Trophoblast cell (in vitro differentiated cells and primary cell): ENCODE results near the gene FOXC1.

Experiments used
- DNase-seq, 2 donors: peaks; one replicate each; pipeline ENCODE4 v3.0.0-alpha.2; 2016
- H2AFZ ChIP-seq: 2 replicates; pipeline ENCODE4 v1.6.1; 2013; ENCODE audit warnings: low read length, moderate library complexity, mild to moderate bottlenecking; ENCODE audit not compliant: insufficient read depth, poor library complexity
- H2AK5ac ChIP-seq: 2 replicates; pipeline ENCODE4 v1.6.1; 2013; ENCODE audit warnings: mild to moderate bottlenecking, low read length
- H2BK120ac ChIP-seq: 2 replicates; pipeline ENCODE4 v1.6.1; 2013; ENCODE audit warnings: low read length, mild to moderate bottlenecking, moderate library complexity; ENCODE audit not compliant: insufficient read depth, poor library complexity
- H2BK12ac ChIP-seq: 2 replicates; pipeline ENCODE4 v1.6.1; 2013; ENCODE audit warnings: mild to moderate bottlenecking, low read length, moderate library complexity
- H2BK5ac ChIP-seq: 2 replicates; pipeline ENCODE4 v1.6.1; 2013; ENCODE audit warnings: low read length, low read depth, moderate library complexity, mild to moderate bottlenecking; ENCODE audit not compliant: poor library complexity
- H3K14ac ChIP-seq: 2 replicates; pipeline ENCODE4 v1.6.1; 2013; ENCODE audit warnings: mild to moderate bottlenecking, low read length
- H3K18ac ChIP-seq: 2 replicates; pipeline ENCODE4 v1.6.1; 2013; ENCODE audit warnings: mild to moderate bottlenecking, low read length
- H3K23ac ChIP-seq: 2 replicates; pipeline ENCODE4 v1.6.1; 2013; ENCODE audit warnings: low read length
- H3K27ac ChIP-seq: 2 replicates; pipeline ENCODE4 v1.5.1; 2013; ENCODE audit warnings: low read depth, mild to moderate bottlenecking, inconsistent platforms, low read length, moderate library complexity
- H3K27me3 ChIP-seq: 2 replicates; pipeline ENCODE4 v1.6.1; 2013; ENCODE audit warnings: inconsistent platforms, mild to moderate bottlenecking, low read length, moderate library complexity; ENCODE audit not compliant: insufficient read depth
- H3K36me3 ChIP-seq, 2 experiments: 1 replicate in 1 of 2; 2 replicates in 1 of 2; pipeline ENCODE4 v1.6.1; 2013; ENCODE audit warnings: low read length in 2 of 2, mild to moderate bottlenecking in 2 of 2, moderate library complexity in 1 of 2; ENCODE audit not compliant: insufficient read depth in 2 of 2, control insufficient read depth in 1 of 2
- H3K4ac ChIP-seq: 2 replicates; pipeline ENCODE4 v1.6.1; 2013; ENCODE audit warnings: low read depth, mild to moderate bottlenecking, low read length, moderate library complexity
- H3K4me1 ChIP-seq, 2 experiments: 1 replicate in 1 of 2; 2 replicates in 1 of 2; pipeline ENCODE4 v1.6.1; 2013; ENCODE audit warnings: low read length in 2 of 2, mild to moderate bottlenecking in 2 of 2, moderate library complexity in 1 of 2; ENCODE audit not compliant: insufficient read depth in 2 of 2, control insufficient read depth in 1 of 2
- H3K4me2 ChIP-seq: 2 replicates; pipeline ENCODE4 v1.6.1; 2013; ENCODE audit warnings: inconsistent platforms, mild to moderate bottlenecking, low read length, moderate library complexity
- H3K4me3 ChIP-seq: 2 replicates; pipeline ENCODE4 v1.5.1; 2013; ENCODE audit warnings: mild to moderate bottlenecking, low read depth, low read length, inconsistent platforms
- H3K79me1 ChIP-seq: one replicate; pipeline ENCODE4 v1.6.1; 2013; ENCODE audit warnings: low read length
- H3K79me2 ChIP-seq: 2 replicates; pipeline ENCODE4 v1.6.1; 2013; ENCODE audit warnings: low read length, mild to moderate bottlenecking; ENCODE audit not compliant: control insufficient read depth, insufficient read depth, poor library complexity
- H3K9ac ChIP-seq: 2 replicates; pipeline ENCODE4 v1.6.1; 2013; ENCODE audit warnings: mild to moderate bottlenecking, low read length
- H3K9me3 ChIP-seq: 2 replicates; pipeline ENCODE4 v1.6.1; 2013; ENCODE audit warnings: low read depth, mild to moderate bottlenecking, control low read depth, inconsistent platforms, low read length; ENCODE audit not compliant: insufficient read depth
- H4K12ac ChIP-seq: 2 replicates; pipeline ENCODE4 v1.6.1; 2013; ENCODE audit warnings: low read depth, mild to moderate bottlenecking, low read length, moderate library complexity
- H4K8ac ChIP-seq: 2 replicates; pipeline ENCODE4 v1.6.1; 2013; ENCODE audit warnings: low read depth, mild to moderate bottlenecking, low read length, moderate library complexity
- H4K91ac ChIP-seq: one replicate; pipeline ENCODE4 v1.6.1; 2013; ENCODE audit warnings: low read depth, mild to moderate bottlenecking, low read length, moderate library complexity
- WGBS: extraction: QIAGEN DNeasy Blood & Tissue Kit; methylation state at CpG from one replicate; pipeline ENCODE4 v1.1.7; 2013; ENCODE audit warnings: missing lambda C conversion rate; ENCODE audit not compliant: insufficient read length, insufficient coverage; ENCODE audit errors: extremely low coverage; 5-methylcytosine and 5-hydroxymethylcytosine counted together

Gene FOXC1

DNA sequence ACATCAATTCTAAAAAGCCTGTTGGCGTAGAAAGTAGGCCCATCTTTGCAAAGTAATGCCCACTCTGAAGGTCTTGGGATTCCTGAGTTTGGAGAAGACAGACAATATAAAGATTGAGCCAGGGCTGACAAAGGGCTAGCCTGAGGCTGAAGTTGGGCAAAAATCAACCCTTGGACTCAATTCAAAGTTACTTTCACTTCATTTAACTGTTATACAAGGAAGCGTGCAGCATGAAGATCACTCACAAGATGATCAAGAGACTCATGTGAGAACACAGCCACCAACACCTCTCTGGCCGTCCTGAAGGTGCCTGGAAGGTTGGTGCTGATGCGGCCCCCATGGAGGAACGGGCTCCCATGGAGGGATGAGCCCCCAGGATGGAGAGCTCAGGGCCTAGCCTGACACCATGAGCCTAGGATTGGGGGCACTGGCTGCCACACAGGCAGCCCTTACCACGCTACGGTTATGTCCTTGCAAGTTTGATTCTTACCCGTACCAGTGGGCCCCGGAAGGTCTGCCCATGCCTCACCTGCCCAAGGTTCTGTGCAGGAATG lies 26.6 kb downstream of the FOXC1 start:
- no peaks in the 10 kb centered on the region for H3K79me1 ChIP-seq
- no peak overlapping the region for H2AFZ ChIP-seq
- H4K91ac ChIP-seq = no peak overlapping the region
- no peak overlapping the region for H2BK12ac ChIP-seq
- no peak overlapping the region for H2BK5ac ChIP-seq
- H4K12ac ChIP-seq = no peak overlapping the region
- no peak overlapping the region for H3K4ac ChIP-seq
- no peak overlapping the region for H3K4me3 ChIP-seq
- H3K79me2 ChIP-seq = no peaks in the 10 kb centered on the region
- H3K4me2 ChIP-seq = no peak overlapping the region
- no peak overlapping the region for H3K27ac ChIP-seq
- no peak overlapping the region for H4K8ac ChIP-seq
- no peak overlapping the region for H3K23ac ChIP-seq
- H3K14ac ChIP-seq = no peak overlapping the region
- no peak for DNase-seq
- H2BK120ac ChIP-seq = no peak overlapping the region
- no peak overlapping the region for H2AK5ac ChIP-seq
- H3K9me3 ChIP-seq = peaks cover 4% of the 10 kb centered on the region
- no peak overlapping the region for H3K9ac ChIP-seq
- peaks cover 2% of the 10 kb centered on the region for H3K27me3 ChIP-seq
- H3K18ac ChIP-seq = no peak overlapping the region
- no CpG with 5 or more reads among the region's 9 CpGs for WGBS
- peaks cover 0 to 10% of the 10 kb centered on the region in 2 experiments for H3K4me1 ChIP-seq
- no peaks in the 10 kb centered on the region for H3K36me3 ChIP-seq

DNA sequence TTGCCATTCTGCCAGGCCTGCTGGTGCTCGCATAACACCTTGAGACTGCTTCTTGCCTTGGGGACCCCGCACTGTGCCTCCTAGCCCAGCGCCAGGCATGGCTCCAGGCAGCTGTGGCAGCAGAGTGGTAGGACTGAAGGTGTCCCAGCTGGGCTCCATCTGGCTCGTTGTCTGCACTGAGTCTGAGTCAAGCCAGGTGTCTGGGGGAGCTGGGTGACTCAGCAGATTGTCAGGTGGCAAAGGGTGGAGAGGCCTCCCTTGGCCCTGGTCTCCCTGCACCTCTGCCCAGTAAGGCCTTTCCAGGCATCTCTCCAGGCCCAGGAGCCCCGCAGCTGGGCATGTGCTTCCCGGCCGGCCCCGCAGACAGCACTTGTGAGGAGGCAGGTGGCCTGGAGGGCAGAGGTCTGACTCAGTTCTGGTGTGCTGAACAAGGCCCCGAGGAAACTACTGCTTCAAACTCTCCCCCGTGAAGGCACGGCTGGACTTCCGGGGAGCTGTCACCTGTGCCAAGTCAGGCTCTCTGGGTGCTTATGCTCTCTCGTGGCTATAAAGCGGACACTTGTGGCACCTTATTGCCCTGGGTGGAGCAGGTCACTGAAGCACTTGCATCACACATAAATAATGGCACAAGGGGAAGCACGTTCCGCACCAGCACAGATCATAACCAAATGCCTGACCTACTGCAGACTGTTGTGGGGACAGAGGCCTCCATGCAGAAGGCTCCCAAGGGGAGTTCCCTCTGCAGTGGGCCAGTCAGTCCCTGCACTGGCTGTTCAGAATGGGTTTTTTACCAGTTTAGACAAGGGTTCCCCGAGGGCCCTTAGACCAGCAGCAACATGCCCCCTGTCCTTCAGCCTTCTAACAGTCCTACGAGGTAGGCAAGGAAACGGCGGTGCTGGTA lies 27.5 kb downstream of the FOXC1 start:
- DNase-seq = peak in 1 of 2 donors; percentile 51
- no peak overlapping the region for H3K9ac ChIP-seq
- no peak overlapping the region for H2BK120ac ChIP-seq
- H2AK5ac ChIP-seq = no peak overlapping the region
- H4K8ac ChIP-seq = no peak overlapping the region
- no peak overlapping the region for H3K4me2 ChIP-seq
- H3K4ac ChIP-seq = no peak overlapping the region
- H3K36me3 ChIP-seq = no peaks in the 10 kb centered on the region
- no peak overlapping the region for H3K18ac ChIP-seq
- no peak overlapping the region for H4K91ac ChIP-seq
- H3K23ac ChIP-seq = no peak overlapping the region
- H3K27me3 ChIP-seq = peaks cover 2% of the 10 kb centered on the region
- H2AFZ ChIP-seq = no peak overlapping the region
- peaks cover 3 to 14% of the 10 kb centered on the region in 2 experiments for H3K4me1 ChIP-seq
- no peak overlapping the region for H3K4me3 ChIP-seq
- no peak overlapping the region for H4K12ac ChIP-seq
- no peak overlapping the region for H3K27ac ChIP-seq
- no CpG with 5 or more reads among the region's 20 CpGs for WGBS
- H2BK5ac ChIP-seq = no peak overlapping the region
- H2BK12ac ChIP-seq = no peak overlapping the region
- H3K14ac ChIP-seq = no peak overlapping the region
- peaks cover 4% of the 10 kb centered on the region for H3K9me3 ChIP-seq
- H3K79me2 ChIP-seq = no peaks in the 10 kb centered on the region
- no peaks in the 10 kb centered on the region for H3K79me1 ChIP-seq

DNA sequence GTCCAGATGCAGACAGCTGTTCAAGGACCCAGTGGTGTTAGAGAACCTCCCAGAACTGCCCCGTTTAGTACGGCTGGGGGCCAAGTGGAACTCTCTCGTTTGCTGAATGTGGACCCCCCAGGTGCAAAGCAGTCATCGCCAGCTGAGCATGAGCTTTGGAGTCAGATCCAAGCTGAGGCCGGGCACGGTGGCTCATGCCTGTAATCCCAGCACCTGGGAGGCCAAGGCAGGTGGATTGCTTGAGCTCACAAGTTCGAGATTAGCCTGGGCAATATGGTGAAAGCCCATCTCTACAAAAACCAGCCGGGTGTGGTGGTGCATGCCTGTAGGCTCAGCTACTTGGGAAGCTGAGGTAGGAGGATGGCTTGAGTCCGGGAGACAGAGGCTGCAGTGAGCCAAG lies 29.7 kb downstream of the FOXC1 start:
- H3K27me3 ChIP-seq = no peaks in the 10 kb centered on the region
- DNase-seq = no peak
- H4K12ac ChIP-seq = no peak overlapping the region
- peaks cover 4% of the 10 kb centered on the region for H3K9me3 ChIP-seq
- H3K27ac ChIP-seq = no peak overlapping the region
- no peak overlapping the region for H3K4me3 ChIP-seq
- no peak overlapping the region for H2BK120ac ChIP-seq
- H4K91ac ChIP-seq = no peak overlapping the region
- no peak overlapping the region for H3K23ac ChIP-seq
- H3K4me1 ChIP-seq = peaks cover 3 to 14% of the 10 kb centered on the region in 2 experiments
- no CpG with 5 or more reads among the region's 9 CpGs for WGBS
- H4K8ac ChIP-seq = no peak overlapping the region
- no peak overlapping the region for H3K14ac ChIP-seq
- no peak overlapping the region for H3K9ac ChIP-seq
- no peak overlapping the region for H3K18ac ChIP-seq
- no peak overlapping the region for H3K4me2 ChIP-seq
- no peaks in the 10 kb centered on the region for H3K36me3 ChIP-seq
- H2AK5ac ChIP-seq = no peak overlapping the region
- no peak overlapping the region for H2BK5ac ChIP-seq
- no peak overlapping the region for H3K4ac ChIP-seq
- no peak overlapping the region for H2AFZ ChIP-seq
- no peaks in the 10 kb centered on the region for H3K79me1 ChIP-seq
- no peaks in the 10 kb centered on the region for H3K79me2 ChIP-seq
- H2BK12ac ChIP-seq = no peak overlapping the region

DNA sequence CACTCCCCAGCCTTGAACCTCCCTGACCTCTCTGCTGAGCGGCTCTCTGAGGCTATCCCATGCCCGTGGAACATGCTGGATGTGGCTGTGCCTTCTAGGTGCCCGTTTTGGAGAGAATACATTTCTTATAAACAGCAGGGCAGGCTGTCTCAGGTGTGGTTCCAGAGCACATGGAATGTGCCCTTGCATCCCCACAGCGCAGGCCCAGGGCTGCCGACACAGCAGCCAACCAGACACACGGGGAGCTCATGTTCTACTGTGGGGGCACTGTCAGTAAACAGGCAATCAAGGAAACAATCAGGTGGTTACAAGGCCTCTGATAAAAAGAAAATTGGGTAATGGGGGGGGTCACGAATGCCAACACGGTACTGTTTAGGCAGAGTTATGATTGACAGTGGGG lies 30.8 kb downstream of the FOXC1 start:
- no peak overlapping the region for H3K9ac ChIP-seq
- no peak overlapping the region for H2BK5ac ChIP-seq
- H3K14ac ChIP-seq = no peak overlapping the region
- H2BK120ac ChIP-seq = no peak overlapping the region
- peaks cover 4% of the 10 kb centered on the region for H3K9me3 ChIP-seq
- no peaks in the 10 kb centered on the region for H3K27me3 ChIP-seq
- no peaks in the 10 kb centered on the region for H3K36me3 ChIP-seq
- H3K4me3 ChIP-seq = no peak overlapping the region
- no peak overlapping the region for H2AK5ac ChIP-seq
- H4K12ac ChIP-seq = no peak overlapping the region
- no peak overlapping the region for H3K4ac ChIP-seq
- no peak overlapping the region for H3K23ac ChIP-seq
- no peaks in the 10 kb centered on the region for H3K79me1 ChIP-seq
- no peak overlapping the region for H4K91ac ChIP-seq
- peaks cover 3 to 16% of the 10 kb centered on the region in 2 experiments for H3K4me1 ChIP-seq
- no peak overlapping the region for H3K18ac ChIP-seq
- H3K79me2 ChIP-seq = no peaks in the 10 kb centered on the region
- no peak for DNase-seq
- H3K27ac ChIP-seq = no peak overlapping the region
- H2AFZ ChIP-seq = no peak overlapping the region
- no peak overlapping the region for H2BK12ac ChIP-seq
- WGBS = no CpG with 5 or more reads among the region's 8 CpGs
- H4K8ac ChIP-seq = no peak overlapping the region
- no peak overlapping the region for H3K4me2 ChIP-seq
